Measurements from ENCODE around the gene HCRT.

HCRT gene

DNA sequence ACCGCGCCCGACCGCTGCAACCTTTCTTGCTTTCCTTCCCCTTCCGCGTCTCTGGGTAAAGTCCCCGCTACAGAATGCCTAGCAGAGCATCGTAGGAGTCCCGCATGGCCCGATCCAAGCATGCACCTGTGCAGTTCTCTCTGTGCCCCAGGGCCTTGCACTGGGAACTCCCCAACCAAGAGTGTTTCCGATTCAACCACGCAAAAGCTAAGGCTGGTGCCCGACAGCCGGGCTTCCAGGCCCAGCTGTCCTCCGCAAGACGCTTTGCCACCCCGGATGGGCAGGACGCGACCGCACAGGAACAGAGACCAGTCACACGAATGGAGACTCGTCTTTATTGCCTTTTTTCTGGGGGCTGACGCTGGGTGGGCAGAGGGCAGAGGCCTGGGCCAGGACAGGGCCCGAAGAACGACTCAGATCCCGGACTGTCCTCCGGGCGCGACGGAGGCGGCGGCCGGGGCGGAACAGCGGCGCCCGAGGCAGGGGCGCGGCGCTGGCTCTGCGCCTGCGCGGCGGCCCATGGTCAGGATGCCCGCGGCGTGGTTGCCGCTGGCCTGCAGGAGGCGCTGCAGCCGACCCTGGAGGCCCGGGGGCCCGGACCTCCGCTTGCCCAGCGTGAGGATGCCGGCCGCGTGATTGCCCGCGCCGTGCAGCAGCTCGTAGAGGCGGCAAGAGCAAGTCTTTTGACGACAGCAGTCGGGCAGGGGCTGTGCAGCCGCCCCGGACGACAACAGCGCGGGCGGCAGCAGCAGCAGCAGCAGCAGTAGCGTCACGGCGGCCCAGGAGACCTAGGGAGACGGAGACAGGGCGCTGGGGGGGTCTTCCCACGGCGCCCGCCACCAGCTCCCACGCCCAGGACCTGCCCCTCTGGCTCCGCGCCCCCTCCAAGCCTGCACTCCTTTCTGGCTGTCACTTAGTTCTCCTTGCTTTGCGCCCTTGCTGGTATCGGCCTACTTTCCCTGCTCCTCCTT, 1.2 kb downstream of the HCRT start:
- H3K9ac ChIP-seq (ENCODE audit: low read depth, low read length): peak overlapping the region; percentile 32
- peaks cover 7% of the 10 kb centered on the region for H3K4me1 ChIP-seq (ENCODE audit: control insufficient read depth, insufficient read depth, low read length)
- peaks cover 46% of the 10 kb centered on the region for H3K27me3 ChIP-seq (ENCODE audit: control insufficient read depth, insufficient read depth, low read length)
- no peaks in the 10 kb centered on the region for H3K36me3 ChIP-seq (ENCODE audit: control insufficient read depth, insufficient read depth, low read length)
- H3K9me3 ChIP-seq (ENCODE audit: control insufficient read depth, insufficient read depth, low read length): no peaks in the 10 kb centered on the region
- peak overlapping the region; percentile 74 for H3K4me3 ChIP-seq (ENCODE audit: low read depth, low read length)

GRCh38 chr17:42182927-42183734, 2.1 kb downstream of the HCRT start:
- H3K4me3 ChIP-seq (ENCODE audit: low read depth, low read length): peak overlapping the region; percentile 74
- H3K9me3 ChIP-seq (ENCODE audit: control insufficient read depth, insufficient read depth, low read length): no peaks in the 10 kb centered on the region
- H3K9ac ChIP-seq (ENCODE audit: low read depth, low read length): peak overlapping the region; percentile 32
- H3K36me3 ChIP-seq (ENCODE audit: control insufficient read depth, insufficient read depth, low read length): no peaks in the 10 kb centered on the region
- peaks cover 46% of the 10 kb centered on the region for H3K27me3 ChIP-seq (ENCODE audit: control insufficient read depth, insufficient read depth, low read length)
- peaks cover 7% of the 10 kb centered on the region for H3K4me1 ChIP-seq (ENCODE audit: control insufficient read depth, insufficient read depth, low read length)

DNA sequence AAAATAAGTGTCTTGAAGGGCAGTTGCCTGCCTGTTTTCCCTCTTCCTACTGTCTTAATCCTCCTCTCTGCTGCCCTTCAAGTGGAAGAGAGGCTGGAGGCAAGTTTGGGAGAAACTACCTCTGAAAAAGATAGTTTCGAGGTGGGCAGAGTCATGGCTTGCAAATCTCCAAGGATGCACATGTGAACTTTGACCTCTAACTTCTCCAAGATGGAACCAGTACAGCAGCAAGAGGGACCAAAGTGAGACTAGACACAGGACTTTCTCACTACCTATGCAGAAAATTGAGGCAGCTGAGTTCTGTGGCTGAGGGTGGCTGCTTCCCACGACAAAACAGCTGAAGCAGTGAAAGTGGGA, 3.4 kb downstream of the HCRT start:
- H3K4me3 ChIP-seq (ENCODE audit: low read depth, low read length): peak overlapping the region; percentile 64
- H3K27me3 ChIP-seq (ENCODE audit: control insufficient read depth, insufficient read depth, low read length): peaks cover 46% of the 10 kb centered on the region
- peaks cover 7% of the 10 kb centered on the region for H3K4me1 ChIP-seq (ENCODE audit: control insufficient read depth, insufficient read depth, low read length)
- no peak overlapping the region for H3K9ac ChIP-seq (ENCODE audit: low read depth, low read length)
- H3K9me3 ChIP-seq (ENCODE audit: control insufficient read depth, insufficient read depth, low read length): no peaks in the 10 kb centered on the region
- no peaks in the 10 kb centered on the region for H3K36me3 ChIP-seq (ENCODE audit: control insufficient read depth, insufficient read depth, low read length)

- Histone ChIP-seq H3K4me3 (ENCODE audit: low read depth, low read length) (peak within 1 kb of the TSS; percentile 64), H3K36me3 (ENCODE audit: control insufficient read depth, insufficient read depth, low read length) (no peaks in the 10 kb centered on the region), H3K27me3 (ENCODE audit: control insufficient read depth, insufficient read depth, low read length) (peaks cover 46% of the 10 kb centered on the region), H3K4me1 (ENCODE audit: control insufficient read depth, insufficient read depth, low read length) (peaks cover 7% of the 10 kb centered on the region), H3K9me3 (ENCODE audit: control insufficient read depth, insufficient read depth, low read length) (no peaks in the 10 kb centered on the region), H3K9ac (ENCODE audit: low read depth, low read length) (no peak within 1 kb of the TSS)
These were observed 4.1 kb downstream of the HCRT start, which contains the start of gene KCNH4 for GRCh38 chr17:42180922-42181850. Gene KCNH4, minus strand, starts transcription at chr17:42181142. Its CDS starts 197 bp downstream, at chr17:42180945.

DNA sequence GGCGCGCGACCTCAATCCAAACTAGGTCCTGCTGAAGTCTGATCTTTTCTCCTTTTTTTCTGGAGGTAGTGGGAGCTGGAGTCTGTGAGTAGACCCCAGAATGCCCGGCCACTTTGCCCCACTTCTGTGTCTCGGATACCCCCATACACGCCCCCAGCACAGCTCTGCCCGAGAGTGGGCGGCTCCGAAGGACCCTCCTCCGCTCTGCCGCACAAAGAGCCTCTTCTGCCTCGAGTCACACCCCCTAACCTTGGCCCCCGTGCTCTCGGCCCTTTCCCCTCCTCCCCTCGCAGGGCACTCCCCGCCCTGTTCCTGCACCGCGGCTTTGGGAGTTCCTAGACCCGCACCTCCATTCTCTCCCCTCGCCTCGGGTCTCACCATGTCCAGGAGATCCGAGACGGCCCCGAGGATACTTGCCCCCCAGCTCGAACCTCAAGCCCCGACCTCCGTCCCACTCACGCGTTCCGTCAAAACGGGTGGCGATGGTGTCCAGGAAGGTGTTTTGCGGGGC, 4.8 kb downstream of the HCRT start:
- H3K9me3 ChIP-seq (ENCODE audit: control insufficient read depth, insufficient read depth, low read length): no peaks in the 10 kb centered on the region
- peaks cover 7% of the 10 kb centered on the region for H3K4me1 ChIP-seq (ENCODE audit: control insufficient read depth, insufficient read depth, low read length)
- H3K36me3 ChIP-seq (ENCODE audit: control insufficient read depth, insufficient read depth, low read length): no peaks in the 10 kb centered on the region
- H3K27me3 ChIP-seq (ENCODE audit: control insufficient read depth, insufficient read depth, low read length): peaks cover 46% of the 10 kb centered on the region
- H3K9ac ChIP-seq (ENCODE audit: low read depth, low read length): no peak overlapping the region
- H3K4me3 ChIP-seq (ENCODE audit: low read depth, low read length): peak overlapping the region; percentile 64

DNA sequence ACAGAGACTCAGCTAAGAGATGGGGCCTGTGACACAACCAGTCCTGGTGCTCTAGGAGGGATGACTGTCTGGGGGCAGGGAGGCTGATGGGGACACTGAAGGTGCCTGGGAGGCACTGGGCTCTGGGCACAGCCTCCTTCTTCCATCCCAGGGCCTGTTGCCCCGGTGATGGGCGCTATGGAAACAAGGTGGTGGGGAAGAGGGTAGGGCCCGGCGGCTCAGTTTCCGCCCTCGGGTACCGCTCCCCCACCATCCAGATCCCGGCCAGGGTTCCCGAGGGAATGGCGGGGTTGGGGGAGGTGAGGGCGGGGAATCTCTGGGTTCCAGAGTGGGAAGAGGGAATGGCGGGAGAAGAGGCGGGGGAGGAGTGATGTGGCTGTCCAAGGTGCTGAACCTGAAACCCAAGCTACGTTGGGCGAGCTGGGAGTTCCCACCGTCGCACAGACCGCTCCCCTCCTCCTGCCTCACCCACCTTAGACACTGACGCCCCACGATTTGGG, 5.3 kb downstream of the HCRT start:
- Histone ChIP-seq H3K4me1 (ENCODE audit: control insufficient read depth, insufficient read depth, low read length) (peaks cover 6% of the 10 kb centered on the region), H3K4me3 (ENCODE audit: low read depth, low read length) (peak overlapping the region; percentile 64), H3K9me3 (ENCODE audit: control insufficient read depth, insufficient read depth, low read length) (no peaks in the 10 kb centered on the region), H3K36me3 (ENCODE audit: control insufficient read depth, insufficient read depth, low read length) (no peaks in the 10 kb centered on the region), H3K9ac (ENCODE audit: low read depth, low read length) (no peak overlapping the region), H3K27me3 (ENCODE audit: control insufficient read depth, insufficient read depth, low read length) (peaks cover 43% of the 10 kb centered on the region)

DNA sequence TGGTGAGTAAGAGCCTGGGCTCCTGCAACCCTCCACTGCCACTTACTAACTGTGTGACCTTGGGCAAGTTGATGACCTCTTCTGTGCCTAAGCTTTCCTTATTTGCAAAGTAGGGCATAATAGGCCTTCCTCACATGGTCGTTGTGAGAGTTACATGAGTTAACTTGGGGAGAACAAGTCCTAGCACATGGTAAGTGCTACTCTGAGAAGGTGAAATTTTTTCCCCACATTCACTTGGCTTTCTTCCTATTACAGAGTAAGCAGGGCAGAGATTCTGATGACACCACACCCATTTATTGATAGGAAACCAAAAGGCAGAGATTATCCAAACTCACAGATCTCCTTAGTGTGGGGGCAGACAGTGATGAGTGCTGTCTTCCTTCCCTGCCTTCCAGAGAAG, 5.9 kb downstream of the HCRT start:
- Histone ChIP-seq H3K27me3 (ENCODE audit: control insufficient read depth, insufficient read depth, low read length) (peaks cover 37% of the 10 kb centered on the region), H3K36me3 (ENCODE audit: control insufficient read depth, insufficient read depth, low read length) (no peaks in the 10 kb centered on the region), H3K4me1 (ENCODE audit: control insufficient read depth, insufficient read depth, low read length) (peaks cover 2% of the 10 kb centered on the region), H3K9ac (ENCODE audit: low read depth, low read length) (no peak overlapping the region), H3K4me3 (ENCODE audit: low read depth, low read length) (no peak overlapping the region), H3K9me3 (ENCODE audit: control insufficient read depth, insufficient read depth, low read length) (no peaks in the 10 kb centered on the region)

DNA sequence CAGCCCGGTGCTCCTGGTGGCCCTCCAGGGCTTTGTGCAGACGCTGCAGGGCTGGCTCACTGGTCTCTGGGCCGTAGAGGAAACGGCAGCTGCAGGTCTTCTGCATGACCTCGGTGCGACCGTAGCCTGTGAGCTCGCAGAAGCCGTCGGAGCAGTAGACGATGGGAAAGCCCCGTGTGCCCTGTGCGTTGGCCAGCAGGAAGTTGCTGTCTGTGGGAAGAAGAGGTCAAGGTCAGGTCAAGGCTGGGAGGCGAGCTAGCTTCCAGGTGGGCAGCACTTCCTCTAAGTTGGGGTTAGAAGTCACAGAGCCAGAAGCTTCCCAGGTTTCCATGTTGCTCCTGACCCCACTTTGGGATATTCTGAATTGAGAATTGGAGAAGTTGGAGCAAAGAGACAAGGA, 6.4 kb downstream of the HCRT start:
- Histone ChIP-seq H3K27me3 (ENCODE audit: control insufficient read depth, insufficient read depth, low read length) (peaks cover 35% of the 10 kb centered on the region), H3K36me3 (ENCODE audit: control insufficient read depth, insufficient read depth, low read length) (no peaks in the 10 kb centered on the region), H3K4me3 (ENCODE audit: low read depth, low read length) (no peak overlapping the region), H3K9me3 (ENCODE audit: control insufficient read depth, insufficient read depth, low read length) (no peaks in the 10 kb centered on the region), H3K4me1 (ENCODE audit: control insufficient read depth, insufficient read depth, low read length) (peaks cover 2% of the 10 kb centered on the region), H3K9ac (ENCODE audit: low read depth, low read length) (no peak overlapping the region)

DNA sequence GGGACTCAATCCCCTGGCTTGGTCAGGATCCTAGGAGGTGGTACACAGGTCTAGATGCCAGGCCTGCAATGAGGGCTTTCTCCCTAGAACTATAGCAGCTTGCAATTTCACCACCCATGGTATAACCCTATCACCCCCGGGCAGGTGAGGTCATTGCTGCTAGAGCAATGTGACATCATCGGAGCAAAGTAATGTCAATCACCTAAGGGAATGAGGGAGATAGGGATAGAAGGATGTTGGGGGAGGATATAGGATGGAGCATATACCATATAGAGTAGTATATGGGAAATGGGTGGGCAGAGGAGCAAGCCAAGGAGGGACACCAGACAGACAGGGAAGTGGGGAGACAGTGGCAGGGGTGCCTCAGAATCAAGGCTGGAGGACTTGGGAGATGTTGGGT, 7.6 kb downstream of the HCRT start:
- no peak overlapping the region for H3K9ac ChIP-seq (ENCODE audit: low read depth, low read length)
- no peaks in the 10 kb centered on the region for H3K4me1 ChIP-seq (ENCODE audit: control insufficient read depth, insufficient read depth, low read length)
- H3K9me3 ChIP-seq (ENCODE audit: control insufficient read depth, insufficient read depth, low read length): no peaks in the 10 kb centered on the region
- H3K4me3 ChIP-seq (ENCODE audit: low read depth, low read length): no peak overlapping the region
- no peaks in the 10 kb centered on the region for H3K36me3 ChIP-seq (ENCODE audit: control insufficient read depth, insufficient read depth, low read length)
- peaks cover 24% of the 10 kb centered on the region for H3K27me3 ChIP-seq (ENCODE audit: control insufficient read depth, insufficient read depth, low read length)

DNA sequence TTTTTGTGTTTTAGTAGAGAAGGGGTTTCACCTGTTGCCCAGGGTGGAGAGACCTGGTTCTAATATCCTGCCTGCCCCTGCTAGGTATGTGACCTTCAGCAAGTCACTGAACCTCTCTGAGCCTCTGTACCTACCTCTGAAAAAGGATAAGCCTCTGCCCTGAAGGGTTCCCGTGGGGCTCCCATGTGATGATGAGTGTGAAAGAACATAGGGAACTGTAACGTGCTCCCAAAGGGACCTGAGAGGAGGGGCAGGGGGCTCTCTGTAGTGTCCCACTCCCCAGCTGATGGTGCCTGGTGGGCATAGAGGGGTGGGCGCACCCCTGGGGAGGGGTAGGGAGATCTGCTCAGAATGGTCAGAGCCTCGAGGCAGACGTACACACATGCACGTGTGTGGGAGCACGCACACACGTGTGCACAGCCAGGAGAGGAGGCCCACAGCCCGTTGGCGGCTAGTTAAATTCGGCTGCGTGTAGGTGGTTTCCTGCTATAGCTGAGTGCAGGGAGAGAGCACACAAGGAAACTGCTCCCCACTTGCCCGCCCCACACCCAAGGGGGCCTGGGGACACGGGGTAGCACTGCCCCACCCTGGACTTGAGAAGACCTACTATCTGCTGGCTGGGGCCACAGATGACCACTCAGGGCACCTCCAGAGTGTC, 11.0 kb downstream of the HCRT start:
- peaks cover 1% of the 10 kb centered on the region for H3K27me3 ChIP-seq (ENCODE audit: control insufficient read depth, insufficient read depth, low read length)
- H3K4me1 ChIP-seq (ENCODE audit: control insufficient read depth, insufficient read depth, low read length): no peaks in the 10 kb centered on the region
- H3K4me3 ChIP-seq (ENCODE audit: low read depth, low read length): no peak overlapping the region
- H3K9ac ChIP-seq (ENCODE audit: low read depth, low read length): no peak overlapping the region
- H3K9me3 ChIP-seq (ENCODE audit: control insufficient read depth, insufficient read depth, low read length): no peaks in the 10 kb centered on the region
- no peaks in the 10 kb centered on the region for H3K36me3 ChIP-seq (ENCODE audit: control insufficient read depth, insufficient read depth, low read length)

Data from iPS-15b (cell line).